NCI-H2196 (cell line): ENCODE data around the gene DDT.
"Not testable (repeated sequence)": the region's sequence is repeated elsewhere in the genome, so short reads cannot be mapped to it uniquely, and the experiment has no call there.

ENCODE experiments used
- DNase-seq: peaks from one replicate; lab custom pipeline; 2025; ENCODE audit not compliant: unreplicated experiment; lab: John Stamatoyannopoulos, UW

Gene DDT

DNA sequence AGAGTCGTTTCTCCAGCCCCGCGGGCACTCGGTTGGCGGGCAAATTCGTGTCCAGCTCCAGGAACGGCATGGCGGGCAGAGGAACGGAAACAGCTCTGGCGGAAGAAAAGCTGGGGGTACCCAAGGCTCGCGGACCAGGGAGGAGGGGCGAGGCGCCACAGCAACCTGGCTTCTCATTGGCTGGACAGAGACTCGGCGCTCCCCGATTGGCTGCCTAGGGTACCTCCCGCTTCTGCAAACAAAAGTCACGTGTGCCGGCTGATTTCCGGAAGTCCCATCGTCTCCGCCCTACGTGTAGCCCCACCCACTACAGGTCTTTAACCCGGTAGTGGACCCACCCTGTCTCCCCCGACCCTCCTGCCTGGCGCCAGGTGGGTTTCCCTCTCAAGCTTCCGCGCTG is at the start of gene DDT:
Gene DDT, minus strand, starts transcription at position 97 of the 400 bp plus-strand sequence. Its CDS starts 27 bp downstream, at position 70.
- not testable (repeated sequence) for DNase-seq

DNA sequence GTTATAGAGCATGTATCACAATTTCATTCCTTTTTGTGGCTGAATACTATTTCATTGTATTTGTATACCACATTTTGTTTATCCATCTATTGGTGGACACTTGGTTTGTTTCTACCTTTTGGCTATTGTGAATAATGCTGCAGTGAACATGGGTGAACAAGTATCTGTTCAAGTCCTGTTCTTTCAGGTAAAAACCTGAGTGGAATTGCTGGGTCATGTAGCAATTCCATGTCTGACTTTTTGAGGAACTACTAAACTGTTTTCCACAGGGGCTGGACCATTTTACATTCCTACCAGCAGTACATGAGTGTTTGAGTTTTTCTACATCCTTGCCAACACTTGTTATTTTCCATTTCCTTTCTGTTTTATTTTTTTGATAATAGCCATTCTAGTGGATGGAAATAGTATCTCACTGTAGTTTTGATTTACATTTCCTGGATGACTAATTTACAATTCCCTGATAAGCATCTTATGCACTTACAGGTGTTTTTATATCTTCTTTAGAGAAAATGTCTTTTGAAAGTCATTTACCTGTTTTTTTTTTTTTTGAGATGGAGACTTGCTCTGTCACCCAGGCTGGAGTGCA is 49.1 kb upstream of the DDT start:
- no peak for DNase-seq

DNA sequence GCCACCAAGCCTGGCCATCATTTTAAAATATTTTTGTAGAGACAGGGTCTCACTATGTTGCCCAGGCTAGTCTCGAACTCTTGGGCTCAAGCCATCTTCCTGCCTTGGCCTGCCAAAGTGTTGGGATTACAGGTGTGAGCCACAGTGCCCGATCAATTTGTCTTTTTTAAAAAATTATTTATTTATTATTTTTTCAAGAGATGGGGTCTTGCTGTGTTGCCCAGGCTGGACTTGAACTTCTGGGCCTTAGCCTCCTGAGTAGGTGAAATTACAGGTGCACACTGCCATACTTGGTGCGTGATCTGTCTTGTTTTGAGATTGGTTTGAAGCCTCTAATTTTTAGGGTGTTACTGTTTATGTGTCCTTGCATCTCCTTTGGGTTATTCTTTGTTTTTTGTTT is 47.1 kb upstream of the DDT start:
- DNase-seq: no peak

DNA sequence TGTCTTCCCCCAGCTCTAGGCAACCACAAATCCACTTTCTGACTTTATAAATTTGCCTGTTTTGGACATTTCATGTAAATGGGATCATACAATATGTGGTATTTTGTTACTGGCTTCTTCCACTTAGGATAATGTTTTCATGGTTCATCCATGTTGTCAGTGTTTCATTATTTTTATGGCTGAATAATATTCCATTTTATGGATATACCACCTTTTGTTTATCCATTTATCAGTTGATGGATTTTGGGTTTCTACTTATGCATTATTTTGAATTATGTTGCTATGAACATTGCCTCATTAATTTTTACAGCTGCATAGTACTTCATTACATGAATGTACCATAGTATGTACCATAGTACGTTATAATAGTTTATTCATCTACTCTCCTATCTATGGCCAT is 41.9 kb upstream of the DDT start:
- DNase-seq: no peak

DNA sequence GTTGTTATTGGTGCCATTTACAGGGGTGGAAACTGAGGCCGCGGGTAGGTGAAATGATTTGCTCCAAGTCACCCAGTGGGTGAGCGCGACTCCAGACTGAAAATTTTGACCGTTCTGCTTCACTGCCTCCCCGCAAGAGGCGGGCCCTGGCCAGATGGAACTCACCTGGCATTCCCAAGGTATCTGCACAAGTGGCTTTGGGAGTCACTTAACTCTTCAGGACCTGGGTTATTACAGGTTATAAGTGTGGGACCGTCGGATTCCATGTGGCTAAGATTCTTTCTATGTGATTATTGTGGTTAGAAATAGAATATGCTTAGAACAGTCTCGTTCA is 37.5 kb upstream of the DDT start:
- DNase-seq: no peak

DNA sequence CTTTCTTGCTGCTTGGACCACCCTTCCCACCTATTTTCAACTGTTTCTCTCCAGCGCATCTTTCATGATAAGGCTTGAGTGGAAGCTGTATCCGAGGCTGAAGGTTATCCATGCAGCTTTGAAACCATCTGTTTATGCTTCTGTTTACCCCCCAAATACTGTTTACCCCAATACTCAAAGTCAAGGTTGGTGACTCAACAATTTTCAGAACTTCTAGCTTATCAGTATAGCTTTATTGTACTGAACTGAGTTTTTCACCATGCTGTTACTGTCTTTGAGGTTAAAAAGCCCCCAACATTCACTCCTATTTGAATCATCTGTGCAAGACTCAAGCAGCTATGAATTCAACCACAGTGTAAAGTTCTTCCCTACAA is 35.8 kb upstream of the DDT start:
- DNase-seq: no peak

DNA sequence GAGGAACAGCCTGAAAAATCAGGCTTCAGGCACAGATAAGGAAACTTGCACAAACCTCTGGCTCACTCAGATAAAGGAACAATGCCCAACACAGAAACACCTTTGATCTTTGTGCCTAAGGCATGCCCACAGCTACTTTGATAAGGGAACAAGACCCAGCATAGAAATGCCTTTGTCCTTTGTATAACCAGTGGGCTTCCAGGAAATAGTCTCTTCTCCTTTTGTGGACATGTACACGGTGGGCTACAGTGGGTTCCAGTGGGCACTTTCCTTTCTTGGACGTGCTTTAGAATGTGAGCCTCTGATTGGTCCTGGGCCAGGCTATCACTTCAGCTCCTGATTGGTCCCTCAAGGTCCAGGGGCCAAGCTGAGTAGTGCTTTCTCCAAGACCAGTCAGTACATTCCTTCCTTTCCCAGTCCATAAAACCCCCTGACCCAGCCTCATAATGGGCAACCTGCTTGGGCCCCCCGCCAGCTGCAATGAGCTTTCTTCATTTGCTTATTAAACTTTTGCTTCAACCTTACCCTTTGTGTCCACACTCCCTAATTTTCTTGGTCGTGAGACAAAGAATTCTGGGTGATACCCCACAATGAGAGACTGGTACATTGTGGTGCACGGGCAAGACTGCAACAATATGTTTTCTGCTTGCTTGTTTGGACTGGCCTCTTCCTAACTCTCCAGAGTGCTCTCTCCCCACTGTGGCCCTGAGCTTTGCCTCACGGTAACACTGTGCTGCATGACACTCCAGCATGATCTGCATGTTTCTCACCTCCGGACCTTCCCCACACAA is 35.2 kb upstream of the DDT start:
- DNase-seq: no peak

DNA sequence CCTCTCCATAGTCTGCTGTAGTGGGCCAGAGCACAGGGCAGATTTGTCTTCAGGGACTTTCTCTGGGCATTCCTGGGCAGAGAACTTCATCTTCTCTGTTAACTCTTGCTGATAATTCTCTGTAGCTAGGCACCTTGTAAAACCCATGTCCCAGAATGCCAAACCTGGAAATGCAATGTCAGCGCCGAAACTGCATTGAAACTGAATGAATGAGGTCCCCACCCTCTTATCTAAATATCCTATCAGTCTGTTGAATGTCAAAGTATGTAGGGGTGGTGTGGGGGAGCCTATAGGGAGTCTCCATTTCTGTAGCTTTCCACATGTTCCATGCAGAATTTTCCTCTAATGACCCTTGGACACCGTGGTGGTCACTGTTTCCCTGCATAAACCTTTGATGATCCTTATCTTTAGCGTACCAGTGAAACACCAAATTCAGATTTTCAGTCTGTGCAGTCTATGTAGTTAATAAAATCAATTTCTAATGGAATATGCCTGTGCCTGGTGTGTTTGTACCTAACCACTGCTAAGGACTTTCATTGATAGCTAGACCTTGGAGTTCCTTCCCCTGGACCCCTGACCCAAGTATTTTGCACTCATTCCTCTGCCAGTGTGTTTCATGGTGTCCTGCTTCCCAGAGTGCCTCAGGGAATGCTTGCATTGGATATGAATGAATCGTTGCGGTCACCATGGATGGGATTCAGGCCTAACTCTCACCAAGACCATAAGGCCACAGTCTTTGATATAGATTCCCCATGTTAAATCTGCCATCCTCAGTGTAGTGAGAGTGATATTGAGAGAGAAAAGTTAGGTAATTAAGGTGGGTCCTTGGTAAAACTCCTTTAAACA is 34.4 kb upstream of the DDT start:
- no peak for DNase-seq

DNA sequence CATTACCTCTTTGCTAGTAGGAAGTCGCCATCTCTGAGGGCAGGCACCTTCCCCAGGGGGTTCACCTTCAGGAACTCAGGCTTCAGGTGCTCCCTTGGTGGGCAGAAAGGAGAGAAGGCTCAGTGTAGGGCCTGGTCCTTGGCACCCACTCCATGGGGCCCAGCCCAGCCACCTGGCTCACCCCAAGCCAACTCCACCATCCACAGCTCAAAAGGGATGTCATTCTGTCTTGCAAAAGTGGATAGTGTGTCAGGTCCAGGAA is 33.7 kb upstream of the DDT start:
- no peak for DNase-seq

DNA sequence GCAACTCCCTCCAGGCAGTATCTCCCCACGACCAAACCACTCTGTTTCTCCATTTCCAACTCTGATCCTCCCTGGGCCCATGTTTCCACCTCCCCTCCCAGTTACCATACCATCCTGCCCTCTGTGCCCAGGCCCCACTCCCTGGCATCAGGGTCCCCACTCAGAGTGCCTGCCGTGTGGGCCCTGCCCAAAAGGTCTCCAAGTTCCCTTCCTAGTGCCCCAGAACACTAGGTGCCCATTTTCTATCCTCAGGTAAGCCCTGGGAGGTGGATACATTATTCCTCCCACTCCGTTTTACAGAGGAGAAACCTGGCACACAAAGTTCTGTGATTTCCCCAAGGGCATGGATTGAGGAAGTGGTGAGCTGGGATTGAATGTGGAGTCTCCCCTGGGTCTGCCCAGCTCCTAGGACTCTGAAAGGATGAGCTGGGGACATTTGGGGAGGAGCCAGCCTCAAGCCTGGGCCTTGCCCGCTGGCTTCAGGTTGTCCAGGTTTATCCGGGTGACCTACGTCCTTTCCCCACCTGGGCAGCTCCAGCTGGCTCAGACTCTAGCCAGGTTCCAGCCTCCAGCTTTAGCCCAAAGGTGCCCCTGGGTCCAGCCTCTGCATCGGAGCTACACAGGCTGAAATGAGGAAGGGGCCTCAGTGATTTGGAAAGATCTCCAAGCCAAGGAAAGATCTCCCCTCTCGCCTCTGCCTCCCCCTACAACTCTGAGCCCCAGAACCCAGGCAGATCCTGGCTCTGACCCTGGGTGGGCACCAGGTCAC is 33.2 kb upstream of the DDT start:
- no peak for DNase-seq

DNA sequence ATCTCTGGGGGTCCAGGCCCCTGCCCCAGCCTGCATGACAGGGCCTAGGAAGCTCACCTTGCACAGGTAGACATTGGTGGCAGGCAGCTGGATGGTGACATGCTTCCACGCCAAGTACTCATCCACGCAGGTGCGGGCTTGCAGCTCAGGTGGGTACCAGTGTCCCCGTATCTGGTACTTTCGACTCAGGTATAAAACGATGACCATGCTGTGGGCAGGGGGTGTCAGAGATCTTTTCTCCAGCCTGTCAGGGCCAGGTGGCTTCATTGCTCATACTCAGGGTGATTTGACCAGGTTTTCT is 32.6 kb upstream of the DDT start:
- DNase-seq: no peak

DNA sequence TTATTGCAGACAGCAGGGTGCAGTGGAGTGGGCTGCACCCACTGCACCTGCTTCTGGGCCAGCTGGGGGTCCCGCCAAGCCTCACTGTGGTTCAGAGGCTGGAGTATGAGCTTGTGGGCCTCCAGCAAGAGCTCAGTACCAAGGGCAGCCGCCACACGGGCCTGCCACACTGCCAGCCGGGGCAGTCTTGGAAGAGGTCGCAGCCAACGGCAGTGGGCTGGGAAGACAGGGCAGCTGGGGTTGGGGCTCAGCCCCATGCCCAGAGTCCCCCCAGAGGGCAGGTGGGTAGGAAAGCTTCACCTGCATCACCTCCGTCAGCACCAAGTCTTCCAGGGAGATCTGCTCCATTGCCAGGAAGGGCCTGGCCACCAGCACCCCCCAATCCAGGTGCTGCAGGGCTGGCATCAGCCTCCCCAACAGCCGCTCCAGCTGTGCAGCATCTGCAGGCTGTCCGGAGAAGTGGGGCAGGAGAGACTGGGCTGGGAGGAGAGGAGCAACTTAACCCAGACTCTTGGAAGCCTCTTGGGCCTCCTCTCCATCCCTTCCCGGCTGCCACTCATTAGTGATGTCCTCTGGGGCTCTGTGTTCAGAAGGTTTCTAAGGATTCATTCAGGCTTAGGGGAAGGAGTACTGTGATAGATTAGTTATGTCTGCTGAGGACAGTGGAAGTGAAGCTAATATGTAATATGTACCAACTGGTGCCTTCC is 32.1 kb upstream of the DDT start:
- DNase-seq: no peak

DNA sequence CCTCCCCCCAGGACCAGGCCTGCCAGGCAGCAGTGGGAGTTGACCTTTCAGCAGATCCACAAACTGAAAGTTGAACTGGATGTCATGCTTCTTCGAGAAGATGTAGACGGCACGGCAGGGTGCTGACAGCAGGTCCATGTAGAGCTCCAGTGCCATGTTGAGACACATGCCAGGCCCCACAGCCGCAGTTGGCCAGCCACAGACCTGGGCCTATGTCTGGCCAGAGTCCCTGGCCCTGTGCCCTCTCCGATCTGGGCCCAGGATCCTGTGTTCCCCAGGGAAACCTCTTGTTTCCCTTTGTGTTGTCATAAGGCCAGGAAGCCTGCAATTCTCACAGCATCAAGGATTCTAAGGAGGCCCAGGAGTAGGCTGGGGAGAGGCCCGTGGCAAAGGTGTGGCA is 31.0 kb upstream of the DDT start, which contains the start of gene GSTT4:
Gene GSTT4, minus strand, starts transcription at position 253 of the 400 bp plus-strand sequence. Its CDS starts 97 bp downstream, at position 156.
- DNase-seq: no peak

DNA sequence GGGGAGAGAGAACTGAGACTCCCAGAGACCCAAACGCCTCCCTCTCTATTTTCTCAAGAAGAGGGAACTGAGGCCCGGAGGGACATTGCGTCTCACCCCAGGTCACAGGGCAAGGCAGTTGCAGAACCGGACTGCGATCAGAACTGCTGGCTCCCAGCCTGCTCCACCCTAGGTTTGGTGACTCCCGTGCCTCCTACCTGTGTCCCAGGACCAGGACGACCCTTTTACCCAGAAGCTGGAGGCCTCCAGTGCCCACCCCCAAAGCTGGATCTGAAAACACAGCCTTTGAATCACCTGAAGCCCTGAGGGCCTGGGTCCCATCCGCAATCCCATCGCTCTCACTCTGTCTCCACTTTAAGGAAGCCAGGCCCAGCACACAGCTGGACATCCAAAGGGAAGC is 29.6 kb upstream of the DDT start:
- DNase-seq: no peak

DNA sequence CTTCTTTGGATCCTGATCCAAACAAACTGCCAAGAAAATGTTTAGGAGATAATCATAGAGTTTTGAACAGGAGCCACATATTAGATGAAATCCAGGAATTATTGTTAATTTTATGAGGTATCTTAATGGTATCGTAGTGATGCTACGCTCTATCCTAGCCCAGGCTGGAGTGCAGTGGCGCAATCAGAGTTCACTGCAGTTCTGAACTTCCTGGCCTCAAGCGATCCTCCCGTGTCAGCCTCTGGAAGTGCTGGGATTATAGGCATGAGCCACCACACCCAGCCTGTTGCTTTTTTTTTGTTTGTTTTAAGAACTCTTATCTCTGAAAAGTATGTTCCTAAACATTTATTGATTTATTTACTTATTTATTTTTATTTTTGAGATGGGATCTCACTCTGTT is 28.6 kb upstream of the DDT start:
- no peak for DNase-seq

DNA sequence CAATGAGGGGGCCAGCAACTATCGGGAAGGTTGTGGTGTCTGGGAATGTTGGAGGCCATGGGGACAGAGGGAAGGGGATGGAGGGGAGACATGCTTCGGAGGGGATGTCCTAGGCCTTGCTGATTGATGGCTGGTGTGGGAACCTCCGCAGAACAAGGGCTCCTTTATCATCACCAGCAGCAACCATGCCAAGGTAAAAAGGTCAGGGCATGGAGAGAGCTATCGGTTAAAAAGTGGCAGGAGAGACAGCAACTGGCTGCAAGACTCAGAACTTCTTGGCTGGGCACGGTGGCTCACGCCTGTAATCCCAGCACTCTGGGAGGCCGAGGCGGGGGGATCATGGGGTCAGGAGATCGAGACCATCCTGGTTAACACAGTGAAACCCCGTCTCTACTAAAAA is 28.0 kb upstream of the DDT start:
- no peak for DNase-seq

DNA sequence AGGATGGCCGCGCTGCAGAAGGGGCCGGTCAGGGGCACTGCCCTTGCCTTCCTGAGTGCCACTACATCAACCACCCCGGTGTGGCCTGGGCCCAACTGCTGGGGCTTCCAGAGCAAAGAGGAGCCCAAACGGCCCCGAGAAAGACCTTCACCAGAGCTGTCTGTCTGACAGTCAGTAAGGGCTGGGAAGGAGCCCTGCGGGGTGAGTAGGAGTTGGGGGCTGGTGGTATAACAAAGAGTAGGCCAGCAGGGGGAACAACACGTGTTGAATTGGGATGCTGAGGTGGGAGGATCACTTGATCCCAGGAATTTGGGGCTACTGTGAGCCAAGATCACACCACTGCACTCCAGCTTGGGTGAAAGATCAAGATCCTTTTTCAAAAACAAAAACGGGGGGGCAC is 27.1 kb upstream of the DDT start:
- no peak for DNase-seq

DNA sequence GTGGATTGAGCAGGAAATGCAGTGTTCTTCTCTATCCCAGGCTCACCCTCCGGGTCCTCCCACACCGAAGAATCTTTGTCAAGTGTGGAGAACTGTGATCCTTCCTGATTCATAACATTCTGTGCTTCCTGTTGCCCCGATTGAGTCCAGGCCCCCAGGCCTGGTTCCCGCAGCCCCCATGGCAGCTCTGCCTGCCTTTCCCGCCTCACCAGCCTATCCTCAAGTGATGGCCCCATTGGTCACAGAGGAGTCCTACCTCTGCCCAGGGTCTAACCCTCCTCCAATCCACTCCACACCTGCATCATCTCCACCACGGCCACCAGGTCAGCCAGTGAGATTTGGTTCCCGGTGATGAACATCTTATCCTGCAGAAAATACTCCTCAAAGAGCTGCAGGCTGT is 25.5 kb upstream of the DDT start:
- DNase-seq: not testable (repeated sequence)

DNA sequence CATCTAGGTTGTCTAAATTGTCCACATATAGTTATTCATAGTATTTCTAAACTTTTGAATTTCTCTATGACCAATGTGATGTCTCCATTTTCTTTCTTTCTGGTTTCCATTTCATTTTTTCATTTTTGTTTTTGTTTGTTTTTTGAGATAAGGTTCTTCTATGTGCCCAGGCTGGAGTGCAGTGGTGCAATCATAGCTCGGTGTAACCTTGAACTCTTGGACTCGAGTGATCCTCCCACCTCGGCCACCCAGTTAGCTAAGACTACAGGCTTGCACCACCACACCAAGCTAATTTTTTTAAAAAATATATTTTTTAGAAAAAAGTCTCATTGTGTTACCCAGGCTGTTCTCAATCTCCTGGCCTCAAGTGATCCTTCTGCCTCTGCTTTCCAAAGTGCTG is 22.9 kb upstream of the DDT start:
- DNase-seq: no peak

DNA sequence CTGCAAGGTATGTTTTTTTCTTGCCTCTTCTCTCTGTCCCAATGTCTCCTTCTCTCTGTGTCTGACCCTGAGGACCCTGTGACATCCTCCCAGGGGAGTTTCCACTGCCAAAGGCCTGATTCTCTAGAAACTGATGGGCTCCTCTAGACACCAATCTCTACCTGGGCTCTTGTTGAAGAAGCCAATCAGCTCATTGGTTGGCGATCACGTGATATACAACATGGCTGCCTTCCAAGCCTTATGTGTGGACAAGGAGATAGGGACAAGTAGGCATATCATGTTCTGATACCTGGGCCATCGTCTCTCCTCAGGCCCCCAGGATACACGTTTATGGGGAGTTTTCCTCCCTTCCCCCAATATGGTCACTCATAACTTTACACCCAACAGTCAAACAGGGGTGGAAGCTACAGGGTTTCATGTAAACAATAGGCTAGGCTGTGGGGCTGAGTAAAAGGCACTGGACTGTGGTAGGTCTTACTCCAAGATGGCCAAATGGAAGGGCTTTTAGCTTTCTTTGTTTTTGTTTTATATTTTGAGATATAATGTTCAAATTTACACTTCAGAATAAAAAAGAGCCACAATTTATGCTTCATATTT is 19.4 kb upstream of the DDT start:
- DNase-seq: peak; percentile 9

DNA sequence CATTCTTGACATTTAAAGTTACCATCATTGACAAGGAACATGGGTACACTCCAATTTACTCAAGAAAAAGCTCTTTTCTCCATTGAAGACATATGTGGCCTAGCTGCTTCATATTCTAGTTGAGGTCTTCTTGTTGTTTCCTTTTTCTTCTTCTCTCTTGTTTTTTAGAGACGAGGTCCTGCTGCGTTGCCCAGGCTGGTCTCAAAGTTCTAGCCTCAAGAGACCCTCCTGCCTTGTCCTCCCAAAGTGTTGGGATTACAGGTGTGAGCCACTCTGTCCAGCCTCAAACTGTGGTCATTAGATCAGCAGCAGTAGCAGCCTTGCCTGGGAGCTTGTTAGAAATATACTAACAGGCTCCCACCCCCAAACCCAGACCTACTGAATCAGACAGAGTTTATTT is 18.8 kb upstream of the DDT start:
- DNase-seq: not testable (repeated sequence)
